GM21528 (cell line): ENCODE measurements around the gene WDR53.
"Not testable (repeated sequence)": the region's sequence is repeated elsewhere in the genome, so short reads cannot be mapped to it uniquely, and the experiment has no call there.

Experiments
- ATAC-seq: cut with Tn5 transposase; IDR thresholded peaks from one replicate; pipeline ENCODE4 v1.9.1; 2021; ENCODE audit warnings: mild to moderate bottlenecking, moderate library complexity; ENCODE audit not compliant: unreplicated experiment, low FRiP score

The WDR53 gene

DNA sequence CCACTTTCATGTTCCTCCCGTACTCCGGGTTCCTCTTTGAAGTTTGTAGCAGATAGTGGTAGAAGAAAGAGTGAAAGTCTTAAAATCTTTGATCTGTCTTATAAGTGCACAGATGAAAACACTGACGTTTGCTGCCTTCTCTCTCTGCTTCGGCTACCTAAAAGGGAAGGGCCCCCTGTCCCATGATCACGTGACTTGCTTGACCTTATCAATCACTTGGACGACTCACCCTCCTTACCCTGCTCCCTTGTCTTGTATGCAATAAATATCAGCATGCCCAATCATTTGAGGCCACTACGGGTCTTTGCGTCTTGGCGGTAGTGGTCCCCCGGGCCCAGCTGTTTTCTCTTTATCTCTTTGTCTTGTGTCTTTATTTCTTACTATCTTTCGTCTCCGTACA, 47.1 kb downstream of the WDR53 start:
- not testable (repeated sequence) for ATAC-seq

- no peak for ATAC-seq
Observed at GRCh38 chr3:196519718-196520082, 48.7 kb downstream of the WDR53 start.

DNA sequence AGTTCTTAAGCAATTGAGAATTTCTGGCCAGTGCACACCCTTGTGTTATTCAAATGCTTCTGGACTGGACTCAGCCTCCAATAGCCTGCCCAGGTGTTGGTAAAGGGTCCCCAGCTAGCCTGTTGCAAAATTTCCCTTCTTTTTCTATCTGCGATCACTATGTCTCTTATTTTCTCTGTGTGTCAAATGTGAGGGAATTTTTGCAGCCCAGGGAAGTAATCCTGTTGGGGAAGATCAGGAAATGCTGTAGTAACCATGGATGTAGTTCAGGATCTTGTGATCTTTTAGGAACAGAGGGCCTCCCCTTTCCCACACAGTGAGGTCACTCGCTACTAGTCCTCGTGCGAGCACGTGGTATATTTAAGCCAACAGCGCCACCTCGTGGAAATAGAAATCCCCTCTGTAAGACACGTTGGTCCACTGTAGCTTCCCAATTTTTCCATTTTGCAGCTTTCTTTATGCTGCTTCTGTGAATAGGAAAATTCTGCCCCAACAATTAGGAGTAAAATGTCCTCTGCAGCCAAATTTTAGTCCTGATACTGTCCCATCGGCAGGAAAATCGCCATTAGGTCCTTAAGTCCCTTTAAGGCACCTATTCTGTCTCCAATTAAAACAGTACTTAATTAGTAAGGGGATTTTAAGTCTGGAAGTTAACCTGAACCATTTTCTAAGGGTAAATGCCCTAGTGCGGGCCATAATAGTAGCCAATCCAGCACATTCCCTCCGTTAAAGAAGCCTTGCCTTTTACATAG, 49.2 kb downstream of the WDR53 start:
- no peak for ATAC-seq

DNA sequence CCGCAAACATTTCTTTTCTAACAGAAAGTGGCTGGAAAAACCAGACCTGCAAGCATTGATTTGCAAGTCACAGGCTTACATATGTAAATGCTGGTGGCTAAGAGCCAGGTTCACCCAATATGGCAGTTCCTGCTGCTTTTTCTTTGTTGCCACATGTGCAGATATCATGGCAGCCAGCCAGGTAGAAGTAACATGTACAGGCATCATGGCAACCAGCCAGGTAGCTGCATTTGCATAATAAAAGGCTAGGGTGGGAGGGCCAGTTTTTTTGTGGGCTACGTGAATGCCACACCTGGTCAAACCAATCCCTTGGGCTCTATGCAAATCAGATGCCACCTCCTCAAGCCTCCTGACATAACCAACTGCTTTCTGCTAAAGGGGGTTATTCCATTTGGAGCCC, 50.4 kb downstream of the WDR53 start:
- ATAC-seq: no peak

DNA sequence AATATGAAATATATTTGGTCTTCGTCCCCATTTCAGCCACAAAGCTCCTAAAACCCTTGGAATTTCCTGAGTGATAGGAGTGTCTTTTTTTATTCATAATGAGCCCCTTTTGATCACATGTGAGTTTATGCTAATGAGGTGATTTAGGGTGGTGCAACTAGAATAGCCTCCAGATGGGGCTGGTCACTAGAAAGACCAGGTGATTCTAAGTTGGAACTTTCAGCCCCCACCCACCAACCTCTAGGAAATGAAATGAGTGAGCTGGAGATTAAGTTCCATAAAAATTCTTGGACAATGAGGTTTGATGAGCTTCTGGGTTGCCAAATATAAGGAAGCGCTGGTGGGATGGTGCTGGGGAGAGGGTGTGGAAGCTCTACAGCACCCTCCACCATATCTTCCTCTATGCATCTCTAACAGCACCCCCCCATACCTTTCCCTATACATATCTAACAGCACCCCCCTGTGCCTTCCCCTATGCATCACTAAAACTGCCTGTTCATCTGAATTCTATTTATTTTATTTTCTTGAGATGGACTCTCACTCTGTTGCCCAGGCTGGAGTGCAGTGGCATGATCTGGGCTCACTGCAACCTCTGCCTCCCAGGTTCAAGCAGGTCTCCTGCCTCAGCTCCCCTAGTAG, 51.1 kb downstream of the WDR53 start:
- no peak for ATAC-seq

DNA sequence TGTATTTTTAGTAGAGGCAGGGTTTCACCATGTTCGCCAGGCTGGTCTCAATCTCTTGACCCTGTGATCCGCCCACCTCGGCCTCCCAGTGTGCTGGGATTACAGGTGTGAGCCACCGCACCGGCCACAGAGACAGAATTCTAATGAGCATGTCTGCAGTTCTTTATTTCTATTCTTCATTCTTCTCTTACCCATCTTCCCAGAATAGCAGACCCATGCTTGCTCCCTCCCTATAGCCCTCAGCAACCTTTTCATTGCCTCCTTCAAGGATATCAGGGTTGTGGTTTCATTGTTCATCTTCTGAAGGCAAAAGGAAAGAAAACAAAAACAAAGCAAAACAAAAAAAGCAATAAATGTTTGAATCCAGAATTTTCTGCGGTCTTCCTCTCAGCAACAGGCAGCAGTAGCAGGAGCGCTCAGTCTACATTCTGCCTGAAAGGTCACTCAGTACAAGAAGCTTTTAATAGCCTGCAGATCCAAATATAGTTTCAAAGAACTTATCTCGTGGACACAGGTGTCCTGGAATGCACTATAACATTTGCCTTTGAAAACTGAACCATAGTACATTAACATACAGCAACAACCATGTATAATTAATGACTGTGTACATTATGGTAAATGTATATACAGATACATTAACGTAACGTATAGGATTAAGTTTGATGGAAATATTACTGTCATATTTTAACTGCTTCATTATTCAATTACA, 53.3 kb downstream of the WDR53 start, which contains the start of gene SMCO1:
Gene SMCO1 (minus strand): TSS at position 434 of the 709 bp plus-strand sequence. CDS start 137 bp downstream, at position 297.
- no peak for ATAC-seq

DNA sequence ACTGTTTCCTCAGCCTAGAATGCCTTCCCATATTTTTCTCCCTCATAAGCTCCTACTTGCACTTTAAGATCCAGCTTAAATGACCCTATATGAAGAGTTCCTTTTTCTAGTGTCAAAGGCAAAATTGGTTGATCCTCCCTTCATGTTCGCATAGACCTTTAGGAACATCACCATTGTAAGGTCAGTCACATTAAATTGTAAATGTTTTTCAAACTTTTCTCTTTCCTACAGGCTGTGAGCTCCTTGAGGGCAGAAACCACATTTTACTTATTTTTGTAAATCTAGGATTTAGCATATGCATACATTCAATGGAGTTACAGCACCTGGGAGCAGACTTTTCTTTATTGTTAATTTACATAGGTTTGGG, 54.0 kb downstream of the WDR53 start:
- no peak for ATAC-seq

DNA sequence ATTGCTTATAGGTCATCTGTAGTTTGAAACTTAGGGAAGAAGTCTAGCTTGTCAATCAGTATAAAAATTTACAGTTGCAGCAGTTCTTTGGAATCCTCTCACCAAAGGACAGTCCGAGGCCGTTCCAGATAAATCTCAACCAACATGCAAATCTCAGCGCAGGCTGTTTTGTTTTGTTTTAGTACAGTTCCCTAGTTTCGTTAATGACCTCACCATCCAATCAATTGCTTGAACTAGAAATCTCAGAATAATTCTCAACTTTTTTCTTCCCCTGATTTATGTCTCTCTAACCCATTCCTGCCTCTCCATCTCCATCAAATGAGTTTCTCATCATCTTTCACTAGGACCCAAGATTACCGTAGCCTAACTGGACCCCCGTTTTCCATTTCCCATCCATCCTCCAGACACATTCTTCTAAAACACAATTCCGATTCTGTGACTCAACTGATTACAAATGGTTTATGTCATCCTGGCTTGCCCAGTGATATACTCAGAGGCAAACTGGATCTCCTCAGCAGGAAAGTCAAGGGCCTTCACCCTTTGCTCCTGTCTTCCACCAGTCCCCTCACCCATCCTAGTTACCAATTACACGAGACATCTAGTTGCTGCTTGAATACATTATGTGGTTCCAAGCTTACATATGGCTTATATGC, 54.5 kb downstream of the WDR53 start:
- no peak for ATAC-seq

DNA sequence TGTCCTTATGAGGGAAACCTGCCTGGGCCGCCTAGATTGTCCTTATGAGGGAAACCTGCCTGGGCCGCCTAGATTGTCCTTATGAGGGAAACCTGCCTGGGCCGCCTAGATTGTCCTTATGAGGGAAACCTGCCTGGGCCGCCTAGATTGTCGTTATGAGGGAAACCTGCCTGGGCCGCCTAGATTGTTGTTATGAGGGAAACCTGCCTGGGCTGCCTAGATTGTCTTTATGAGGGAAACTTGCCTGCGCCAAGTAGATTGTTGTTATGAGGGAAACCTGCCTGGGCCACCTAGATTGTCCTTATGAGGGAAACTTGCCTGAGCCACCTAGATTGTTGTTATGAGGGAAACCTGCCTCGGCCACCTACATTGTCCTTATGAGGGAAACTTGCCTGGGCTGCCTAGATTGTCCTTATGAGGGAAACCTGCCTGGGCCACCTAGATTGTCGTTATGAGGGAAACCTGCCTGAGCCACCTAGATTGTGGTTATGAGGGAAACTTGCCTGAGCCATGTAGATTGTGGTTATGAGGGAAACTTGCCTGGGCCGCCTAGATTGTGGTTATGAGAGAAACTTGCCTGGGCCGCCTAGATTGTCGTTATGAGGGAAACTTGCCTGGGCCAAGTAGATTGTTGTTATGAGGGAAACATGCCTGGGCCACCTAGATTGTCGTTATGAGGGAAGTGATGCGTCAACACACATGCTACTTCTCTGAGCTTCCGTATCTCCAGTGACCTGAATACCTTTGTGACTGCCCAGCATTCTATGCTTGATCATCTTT, 56.5 kb downstream of the WDR53 start:
- ATAC-seq: not testable (repeated sequence)

DNA sequence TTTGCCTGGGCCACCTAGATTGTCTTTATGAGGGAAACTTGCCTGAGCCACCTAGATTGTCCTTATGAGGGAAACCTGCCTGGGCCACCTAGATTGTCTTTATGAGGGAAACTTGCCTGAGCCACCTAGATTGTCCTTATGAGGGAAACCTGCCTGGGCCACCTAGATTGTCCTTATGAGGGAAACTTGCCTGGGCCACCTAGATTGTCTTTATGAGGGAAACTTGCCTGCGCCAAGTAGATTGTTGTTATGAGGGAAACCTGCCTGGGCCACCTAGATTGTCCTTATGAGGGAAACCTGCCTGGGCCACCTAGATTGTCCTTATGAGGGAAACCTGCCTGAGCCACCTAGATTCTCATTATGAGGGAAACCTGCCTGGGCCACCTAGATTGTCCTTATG, 57.2 kb downstream of the WDR53 start:
- ATAC-seq: not testable (repeated sequence)

DNA sequence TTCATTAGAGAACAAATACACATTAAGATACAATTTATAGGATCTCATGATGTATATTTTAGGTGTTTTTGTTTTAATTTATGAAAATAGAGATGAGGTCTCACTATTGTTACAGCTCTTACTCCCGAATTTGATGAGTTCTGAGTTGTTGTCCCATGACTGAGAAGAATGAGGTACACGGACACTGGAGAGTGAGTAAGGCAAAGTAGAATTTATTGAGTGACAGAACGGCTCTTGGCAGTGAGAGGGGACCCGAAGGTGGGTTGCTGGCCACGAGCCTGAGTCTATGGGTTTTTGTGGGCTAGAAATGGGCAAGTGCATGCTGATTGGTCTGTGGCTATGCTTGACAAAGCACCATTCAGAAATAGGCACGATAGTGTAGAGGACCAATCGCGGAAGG, 61.7 kb downstream of the WDR53 start:
- no peak for ATAC-seq

DNA sequence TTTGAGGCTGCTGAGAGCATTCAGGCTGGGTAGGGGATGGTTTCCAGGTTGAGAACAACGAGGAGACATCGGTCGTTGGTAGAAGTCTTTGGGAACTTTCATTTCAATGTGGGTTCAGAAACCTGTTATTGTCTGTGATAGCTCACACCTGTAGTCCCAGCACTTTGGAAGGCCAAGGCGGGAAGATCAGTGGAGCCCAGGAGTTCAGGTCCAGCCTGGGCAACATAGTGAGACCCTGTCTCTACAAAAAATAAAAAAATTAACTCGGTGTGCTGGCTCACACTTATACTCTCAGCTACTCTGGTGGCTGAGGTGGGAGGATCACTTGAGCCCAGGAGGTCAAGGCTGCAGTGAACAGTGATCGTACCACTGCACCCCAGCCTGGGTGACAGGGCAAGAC, 63.8 kb downstream of the WDR53 start:
- ATAC-seq: no peak
